Loucy (cell line): ENCODE results near the gene DOCK6.

Source experiments
- H2AFZ ChIP-seq: fragments of 200-600 bp; sonication (generic); 2 replicates; pipeline ENCODE4 v1.6.0; 2016; ENCODE audit warnings: antibody characterized with exemption, mild to moderate bottlenecking, low read length, moderate library complexity
- H3F3A ChIP-seq: fragments of 200-600 bp; 2 replicates; pipeline ENCODE4 v1.6.0; 2016; ENCODE audit warnings: antibody characterized with exemption, low read depth, mild to moderate bottlenecking
- H3K27me3 ChIP-seq: fragments of 200-600 bp; sonication (generic); 2 replicates; pipeline ENCODE4 v1.6.1; 2014; ENCODE audit warnings: low read length, mild to moderate bottlenecking; ENCODE audit not compliant: insufficient read depth, poor library complexity, severe bottlenecking
- H3K36me3 ChIP-seq: fragments of 200-600 bp; sonication (generic); 2 replicates; pipeline ENCODE4 v1.6.1; 2016; ENCODE audit warnings: low read length; ENCODE audit not compliant: insufficient read depth
- H3K4me1 ChIP-seq: fragments of 200-600 bp; sonication (generic); 2 replicates; pipeline ENCODE4 v1.5.1; 2014; ENCODE audit warnings: low read length, mild to moderate bottlenecking; ENCODE audit not compliant: insufficient read depth, poor library complexity, severe bottlenecking
- H3K4me2 ChIP-seq: fragments of 200-600 bp; sonication (generic); 2 replicates; pipeline ENCODE4 v1.6.0; 2014; ENCODE audit warnings: antibody characterized with exemption, low read length, low read depth, mild to moderate bottlenecking; ENCODE audit not compliant: poor library complexity, severe bottlenecking
- H3K4me3 ChIP-seq: fragments of 200-600 bp; sonication (generic); 2 replicates; pipeline ENCODE4 v1.5.1; 2014; ENCODE audit warnings: low read length, mild to moderate bottlenecking, mixed read lengths; ENCODE audit not compliant: poor library complexity, severe bottlenecking
- H3K79me2 ChIP-seq: fragments of 200-600 bp; sonication (generic); 2 replicates; pipeline ENCODE4 v1.6.1; 2014; ENCODE audit warnings: low read length; ENCODE audit not compliant: insufficient read depth
- H3K9ac ChIP-seq: fragments of 200-600 bp; sonication (generic); 2 replicates; pipeline ENCODE4 v1.6.0; 2014; ENCODE audit warnings: mild to moderate bottlenecking, low read depth, low read length, moderate library complexity; ENCODE audit not compliant: poor library complexity, severe bottlenecking
- H3K9me2 ChIP-seq: fragments of 200-600 bp; sonication (generic); replicated peaks from 2 replicates; pipeline ENCODE4 v1.6.1; 2016; ENCODE audit warnings: low read depth, low read length, mixed read lengths
- H3K9me3 ChIP-seq: fragments of 200-600 bp; sonication (generic); 2 replicates; pipeline ENCODE4 v1.6.1; 2014; ENCODE audit warnings: mild to moderate bottlenecking, antibody characterized with exemption, low read length, low read depth; ENCODE audit not compliant: insufficient read depth
- H4K20me1 ChIP-seq: fragments of 200-600 bp; sonication (generic); 2 replicates; pipeline ENCODE4 v1.6.0; 2014; ENCODE audit warnings: antibody characterized with exemption, low read length, mild to moderate bottlenecking; ENCODE audit not compliant: insufficient read depth, poor library complexity, severe bottlenecking
- CTCF ChIP-seq: fragments of 200-600 bp; sonication (generic); conservative IDR thresholded peaks from 2 replicates; pipeline ENCODE4 v1.5.1; 2014; ENCODE audit warnings: mild to moderate bottlenecking, antibody characterized with exemption, low read length
- EZH2phosphoT487 ChIP-seq: fragments of 200-600 bp; IDR thresholded peaks from 2 replicates; pipeline ENCODE4 v1.6.1; 2018; ENCODE audit warnings: antibody characterized with exemption, mild to moderate bottlenecking, moderate library complexity, borderline replicate concordance

The DOCK6 gene

GRCh38 chr19:11225172-11225571 is 37.2 kb downstream of the DOCK6 start:
- TF ChIP-seq EZH2phosphoT487 (no peak), CTCF (no peak)
- no peak overlapping the region for H3K9ac ChIP-seq
- H3F3A ChIP-seq = no peaks in the 10 kb centered on the region
- H3K36me3 ChIP-seq = no peaks in the 10 kb centered on the region
- H2AFZ ChIP-seq = no peak overlapping the region
- no peaks in the 10 kb centered on the region for H3K9me3 ChIP-seq
- H3K27me3 ChIP-seq = no peaks in the 10 kb centered on the region
- no peaks in the 10 kb centered on the region for H3K79me2 ChIP-seq
- no peak overlapping the region for H3K4me2 ChIP-seq
- no peak overlapping the region for H3K4me3 ChIP-seq
- H4K20me1 ChIP-seq = no peaks in the 10 kb centered on the region
- no peaks in the 10 kb centered on the region for H3K4me1 ChIP-seq
- no peaks in the 10 kb centered on the region for H3K9me2 ChIP-seq

- Histone ChIP-seq H3K9me2 (no peaks in the 10 kb centered on the region), H3K79me2 (no peaks in the 10 kb centered on the region), H4K20me1 (no peaks in the 10 kb centered on the region), H3K27me3 (no peaks in the 10 kb centered on the region), H3K9ac (no peak overlapping the region), H3K36me3 (no peaks in the 10 kb centered on the region), H3F3A (no peaks in the 10 kb centered on the region), H3K4me1 (no peaks in the 10 kb centered on the region), H3K4me2 (no peak overlapping the region), H3K9me3 (no peaks in the 10 kb centered on the region), H2AFZ (no peak overlapping the region), H3K4me3 (no peak overlapping the region)
- no peak for TF ChIP-seq EZH2phosphoT487
- TF ChIP-seq CTCF = no peak
Measured at GRCh38 chr19:11224429-11224828, 37.9 kb downstream of the DOCK6 start.

GRCh38 chr19:11223200-11223599 is 39.1 kb downstream of the DOCK6 start:
- no peaks in the 10 kb centered on the region for H3K4me1 ChIP-seq
- TF ChIP-seq EZH2phosphoT487 (no peak), CTCF (no peak)
- H3K79me2 ChIP-seq = no peaks in the 10 kb centered on the region
- no peaks in the 10 kb centered on the region for H3K9me3 ChIP-seq
- no peak overlapping the region for H3K4me3 ChIP-seq
- no peaks in the 10 kb centered on the region for H3K36me3 ChIP-seq
- H3K9ac ChIP-seq = no peak overlapping the region
- H2AFZ ChIP-seq = peak overlapping the region; percentile 60; the same call in 1 of the 2 replicates
- H3K27me3 ChIP-seq = no peaks in the 10 kb centered on the region
- no peak overlapping the region for H3K4me2 ChIP-seq
- H3K9me2 ChIP-seq = no peaks in the 10 kb centered on the region
- no peaks in the 10 kb centered on the region for H4K20me1 ChIP-seq
- no peaks in the 10 kb centered on the region for H3F3A ChIP-seq
